Activated B cell treated with CpG ODN at 0.5 μM for 24 hours (primary cell): ENCODE measurements around the gene ENAH. TPM values are rescaled to one million over a fixed set of nuclear protein-coding genes. Genes with fewer than 3 reads are reported as not detected.

Experiments used
- ATAC-seq: fragments of 200-7000 bp; cut with Tn5 transposase; one replicate; pipeline ENCODE4 v1.10.0; 2021; ENCODE audit warnings: low read depth, mild to moderate bottlenecking, moderate library complexity
- CTCF ChIA-PET: fragments of 350-600 bp; sonication (Branson Sonifier 250); formaldehyde crosslinking; loops from one replicate; lab custom pipeline; 2021; ENCODE audit warnings: antibody characterized with exemption; lab: Charles Lee
- POLR2A ChIA-PET: fragments of 350-600 bp; sonication (Branson Sonifier 250); formaldehyde crosslinking; loops from one replicate; lab custom pipeline; 2021; ENCODE audit warnings: antibody characterized with exemption; lab: Charles Lee
- DNase-seq: peaks from one replicate; pipeline ENCODE4 v3.0.0; 2022
- H3K27ac Mint-ChIP-seq: one replicate; pipeline ENCODE4 v1.8.0; 2020; ENCODE audit warnings: mixed read lengths
- H3K27me3 Mint-ChIP-seq: one replicate; pipeline ENCODE4 v1.8.0; 2021; ENCODE audit warnings: mixed read lengths
- H3K36me3 Mint-ChIP-seq: one replicate; pipeline ENCODE4 v1.8.0; 2021; ENCODE audit warnings: low read depth, mixed read lengths
- H3K4me1 Mint-ChIP-seq: one replicate; pipeline ENCODE4 v1.8.0; 2021; ENCODE audit warnings: mixed read lengths
- H3K4me3 Mint-ChIP-seq: one replicate; pipeline ENCODE4 v1.8.0; 2020; ENCODE audit warnings: mild to moderate bottlenecking, mixed read lengths
- H3K9me3 Mint-ChIP-seq: one replicate; pipeline ENCODE4 v1.8.0; 2020; ENCODE audit warnings: mixed read lengths
- CTCF ChIP-seq: fragments of 200-600 bp; IDR thresholded peaks from one replicate; pipeline ENCODE4 v1.8.0; 2022; ENCODE audit warnings: antibody characterized with exemption, mild to moderate bottlenecking
- intact Hi-C: fragments of 100-400 bp; cut with micrococcal nuclease; formaldehyde crosslinking; loops from one replicate; pipeline ENCODE4 v1.15.1; 2024
- total RNA-seq: library from RNA; stranded (reverse); gene quantifications from 2 replicates; pipeline ENCODE4 v1.2.3, GENCODE V29; 2022

Gene ENAH
- total RNA-seq, 1 donor from 2014 or later = 1.2 TPM

GRCh38 chr1:225578251-225578977, 74.5 kb downstream of the ENAH start:
- Mint-ChIP-seq H3K4me3 (no peak overlapping the region), H3K9me3 (no peaks in the 10 kb centered on the region), H3K36me3 (no peaks in the 10 kb centered on the region), H3K27ac (no peak overlapping the region), H3K4me1 (peaks cover 9% of the 10 kb centered on the region), H3K27me3 (peaks cover 10% of the 10 kb centered on the region)
- POLR2A ChIA-PET = no interaction called here
- no peak for TF ChIP-seq CTCF
- ATAC-seq = no peak
- CTCF ChIA-PET = no interaction called here
- intact Hi-C loops = no loop called here
- no peak for DNase-seq

GRCh38 chr1:225577241-225577640, 75.7 kb downstream of the ENAH start:
- Mint-ChIP-seq H3K27me3 (peaks cover 10% of the 10 kb centered on the region), H3K4me3 (no peak overlapping the region), H3K4me1 (peaks cover 9% of the 10 kb centered on the region), H3K36me3 (no peaks in the 10 kb centered on the region), H3K9me3 (no peaks in the 10 kb centered on the region), H3K27ac (no peak overlapping the region)
- ChIA-PET POLR2A (no interaction called here), CTCF (no interaction called here)
- intact Hi-C loops = no loop called here
- no peak for TF ChIP-seq CTCF
- DNase-seq (no peak), ATAC-seq (no peak)

GRCh38 chr1:225573216-225573615, 79.7 kb downstream of the ENAH start:
- no peaks in the 10 kb centered on the region for H3K9me3 Mint-ChIP-seq
- intact Hi-C loops = no loop called here
- ChIA-PET POLR2A (no interaction called here), CTCF (no interaction called here)
- no peaks in the 10 kb centered on the region for H3K36me3 Mint-ChIP-seq
- DNase-seq = no peak
- no peak for ATAC-seq
- no peak for TF ChIP-seq CTCF
- no peak overlapping the region for H3K4me3 Mint-ChIP-seq
- peaks cover 6% of the 10 kb centered on the region for H3K4me1 Mint-ChIP-seq
- H3K27ac Mint-ChIP-seq = no peak overlapping the region
- no peaks in the 10 kb centered on the region for H3K27me3 Mint-ChIP-seq

DNA sequence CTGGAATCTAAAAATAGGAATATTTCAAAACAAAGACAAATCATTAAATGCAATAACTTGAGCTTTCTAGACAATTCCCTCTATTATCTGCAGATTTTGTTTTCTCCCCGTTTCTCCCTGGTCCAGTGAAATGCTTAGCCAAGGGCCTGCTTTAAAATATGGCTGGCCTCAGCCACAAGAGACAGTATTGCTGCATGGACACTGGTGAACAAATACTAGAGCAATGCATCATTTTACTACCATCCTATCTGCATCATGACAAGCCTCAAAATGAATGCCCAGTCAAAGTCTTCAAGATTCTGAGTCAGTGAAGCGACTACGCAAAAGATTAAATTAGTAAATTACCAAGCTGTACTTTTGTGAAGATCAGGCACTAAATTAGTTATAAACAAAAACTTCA, 80.5 kb downstream of the ENAH start:
- ChIA-PET CTCF (no interaction called here), POLR2A (no interaction called here)
- TF ChIP-seq CTCF = no peak
- no peaks in the 10 kb centered on the region for H3K36me3 Mint-ChIP-seq
- ATAC-seq (no peak), DNase-seq (no peak)
- H3K4me3 Mint-ChIP-seq = no peak overlapping the region
- H3K4me1 Mint-ChIP-seq = peaks cover 2% of the 10 kb centered on the region
- intact Hi-C loops = no loop called here
- H3K9me3 Mint-ChIP-seq = no peaks in the 10 kb centered on the region
- H3K27me3 Mint-ChIP-seq = no peaks in the 10 kb centered on the region
- no peak overlapping the region for H3K27ac Mint-ChIP-seq

DNA sequence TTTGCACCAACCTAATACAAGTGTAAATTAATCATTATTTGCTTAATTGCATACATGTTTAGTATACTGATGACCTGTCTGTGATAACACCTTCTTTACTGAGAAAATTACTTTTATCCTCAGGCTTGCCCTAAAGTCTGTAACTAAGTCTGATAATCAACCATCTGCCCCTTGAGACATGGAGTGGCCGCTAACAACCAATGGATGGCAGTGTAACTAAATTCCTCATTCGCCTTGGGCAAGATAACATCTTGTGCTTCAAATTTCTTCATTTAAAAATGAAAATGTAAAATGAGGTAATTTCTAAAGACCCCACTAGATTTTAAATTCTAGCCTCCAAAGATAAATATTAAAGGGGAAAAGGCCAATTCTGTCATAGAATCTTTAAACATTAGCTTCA, 85.1 kb downstream of the ENAH start:
- DNase-seq (no peak), ATAC-seq (no peak)
- ChIA-PET POLR2A (no interaction called here), CTCF (interaction anchor here (1.1 to 1.5 kb wide), 2 partner anchors 14 to 377 kb away, joined by 3 to 6 read pairs; no protein-coding TSS in a partner anchor)
- Mint-ChIP-seq H3K4me3 (no peak overlapping the region), H3K27me3 (no peaks in the 10 kb centered on the region), H3K4me1 (no peaks in the 10 kb centered on the region), H3K9me3 (no peaks in the 10 kb centered on the region), H3K36me3 (no peaks in the 10 kb centered on the region), H3K27ac (no peak overlapping the region)
- TF ChIP-seq CTCF = no peak
- intact Hi-C loops = no loop called here
